ENCODE measurements around the gene RPRD1B. TPM values are rescaled to one million over a fixed set of nuclear protein-coding genes. Genes with fewer than 3 reads are reported as not detected.

RPRD1B gene
- total and polyA plus RNA-seq, 2 of the 13 experiments (the other 11 are each of a cell fraction or from before 2014, with no cell fraction given): 31.1 to 41.5 TPM

GRCh38 chr20:38033330-38034107, at the start of gene RPRD1B, which contains the start of gene TTI1 (continued):
- TF ChIP-seq, protein P1, sequence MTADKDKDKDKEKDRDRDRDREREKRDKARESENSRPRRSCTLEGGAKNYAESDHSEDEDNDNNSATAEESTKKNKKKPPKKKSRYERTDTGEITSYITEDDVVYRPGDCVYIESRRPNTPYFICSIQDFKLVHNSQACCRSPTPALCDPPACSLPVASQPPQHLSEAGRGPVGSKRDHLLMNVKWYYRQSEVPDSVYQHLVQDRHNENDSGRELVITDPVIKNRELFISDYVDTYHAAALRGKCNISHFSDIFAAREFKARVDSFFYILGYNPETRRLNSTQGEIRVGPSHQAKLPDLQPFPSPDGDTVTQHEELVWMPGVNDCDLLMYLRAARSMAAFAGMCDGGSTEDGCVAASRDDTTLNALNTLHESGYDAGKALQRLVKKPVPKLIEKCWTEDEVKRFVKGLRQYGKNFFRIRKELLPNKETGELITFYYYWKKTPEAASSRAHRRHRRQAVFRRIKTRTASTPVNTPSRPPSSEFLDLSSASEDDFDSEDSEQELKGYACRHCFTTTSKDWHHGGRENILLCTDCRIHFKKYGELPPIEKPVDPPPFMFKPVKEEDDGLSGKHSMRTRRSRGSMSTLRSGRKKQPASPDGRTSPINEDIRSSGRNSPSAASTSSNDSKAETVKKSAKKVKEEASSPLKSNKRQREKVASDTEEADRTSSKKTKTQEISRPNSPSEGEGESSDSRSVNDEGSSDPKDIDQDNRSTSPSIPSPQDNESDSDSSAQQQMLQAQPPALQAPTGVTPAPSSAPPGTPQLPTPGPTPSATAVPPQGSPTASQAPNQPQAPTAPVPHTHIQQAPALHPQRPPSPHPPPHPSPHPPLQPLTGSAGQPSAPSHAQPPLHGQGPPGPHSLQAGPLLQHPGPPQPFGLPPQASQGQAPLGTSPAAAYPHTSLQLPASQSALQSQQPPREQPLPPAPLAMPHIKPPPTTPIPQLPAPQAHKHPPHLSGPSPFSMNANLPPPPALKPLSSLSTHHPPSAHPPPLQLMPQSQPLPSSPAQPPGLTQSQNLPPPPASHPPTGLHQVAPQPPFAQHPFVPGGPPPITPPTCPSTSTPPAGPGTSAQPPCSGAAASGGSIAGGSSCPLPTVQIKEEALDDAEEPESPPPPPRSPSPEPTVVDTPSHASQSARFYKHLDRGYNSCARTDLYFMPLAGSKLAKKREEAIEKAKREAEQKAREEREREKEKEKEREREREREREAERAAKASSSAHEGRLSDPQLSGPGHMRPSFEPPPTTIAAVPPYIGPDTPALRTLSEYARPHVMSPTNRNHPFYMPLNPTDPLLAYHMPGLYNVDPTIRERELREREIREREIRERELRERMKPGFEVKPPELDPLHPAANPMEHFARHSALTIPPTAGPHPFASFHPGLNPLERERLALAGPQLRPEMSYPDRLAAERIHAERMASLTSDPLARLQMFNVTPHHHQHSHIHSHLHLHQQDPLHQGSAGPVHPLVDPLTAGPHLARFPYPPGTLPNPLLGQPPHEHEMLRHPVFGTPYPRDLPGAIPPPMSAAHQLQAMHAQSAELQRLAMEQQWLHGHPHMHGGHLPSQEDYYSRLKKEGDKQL (CRISPR knock-in tag; IDR thresholded peaks at IDR 0.05; ENCODE audit: low read depth): no peak; the same call in 1 of the 2 replicates
- TF ChIP-seq, protein P2, sequence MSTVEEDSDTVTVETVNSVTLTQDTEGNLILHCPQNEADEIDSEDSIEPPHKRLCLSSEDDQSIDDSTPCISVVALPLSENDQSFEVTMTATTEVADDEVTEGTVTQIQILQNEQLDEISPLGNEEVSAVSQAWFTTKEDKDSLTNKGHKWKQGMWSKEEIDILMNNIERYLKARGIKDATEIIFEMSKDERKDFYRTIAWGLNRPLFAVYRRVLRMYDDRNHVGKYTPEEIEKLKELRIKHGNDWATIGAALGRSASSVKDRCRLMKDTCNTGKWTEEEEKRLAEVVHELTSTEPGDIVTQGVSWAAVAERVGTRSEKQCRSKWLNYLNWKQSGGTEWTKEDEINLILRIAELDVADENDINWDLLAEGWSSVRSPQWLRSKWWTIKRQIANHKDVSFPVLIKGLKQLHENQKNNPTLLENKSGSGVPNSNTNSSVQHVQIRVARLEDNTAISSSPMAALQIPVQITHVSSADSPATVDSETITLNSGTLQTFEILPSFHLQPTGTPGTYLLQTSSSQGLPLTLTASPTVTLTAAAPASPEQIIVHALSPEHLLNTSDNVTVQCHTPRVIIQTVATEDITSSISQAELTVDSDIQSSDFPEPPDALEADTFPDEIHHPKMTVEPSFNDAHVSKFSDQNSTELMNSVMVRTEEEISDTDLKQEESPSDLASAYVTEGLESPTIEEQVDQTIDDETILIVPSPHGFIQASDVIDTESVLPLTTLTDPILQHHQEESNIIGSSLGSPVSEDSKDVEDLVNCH (CRISPR knock-in tag; IDR thresholded peaks at IDR 0.05): peak; percentile 90; the same call in 1 of the 2 replicates
- peak; percentile 32; the same call in 1 of the 2 replicates for TF ChIP-seq GZF1 (CRISPR knock-in tag; IDR thresholded peaks at IDR 0.05)
- TF ChIP-seq ZNF362 (CRISPR knock-in tag; IDR thresholded peaks at IDR 0.05; ENCODE audit: borderline replicate concordance): peak; percentile 62; the same call in 1 of the 2 replicates
- TF ChIP-seq HBP1 (CRISPR knock-in tag; IDR thresholded peaks at IDR 0.05; ENCODE audit: low read depth): peak; percentile 84; the same call in 1 of the 2 replicates
- TF ChIP-seq ZNF691 (CRISPR knock-in tag; IDR thresholded peaks at IDR 0.05; ENCODE audit: borderline replicate concordance, low read depth): peak; percentile 85
- peak; percentile 90 for TF ChIP-seq SNAPC2 (CRISPR knock-in tag; IDR thresholded peaks at IDR 0.05)
- TF ChIP-seq JUNB (CRISPR knock-in tag; IDR thresholded peaks at IDR 0.05; ENCODE audit: borderline replicate concordance): no peak
- TF ChIP-seq, protein P3, sequence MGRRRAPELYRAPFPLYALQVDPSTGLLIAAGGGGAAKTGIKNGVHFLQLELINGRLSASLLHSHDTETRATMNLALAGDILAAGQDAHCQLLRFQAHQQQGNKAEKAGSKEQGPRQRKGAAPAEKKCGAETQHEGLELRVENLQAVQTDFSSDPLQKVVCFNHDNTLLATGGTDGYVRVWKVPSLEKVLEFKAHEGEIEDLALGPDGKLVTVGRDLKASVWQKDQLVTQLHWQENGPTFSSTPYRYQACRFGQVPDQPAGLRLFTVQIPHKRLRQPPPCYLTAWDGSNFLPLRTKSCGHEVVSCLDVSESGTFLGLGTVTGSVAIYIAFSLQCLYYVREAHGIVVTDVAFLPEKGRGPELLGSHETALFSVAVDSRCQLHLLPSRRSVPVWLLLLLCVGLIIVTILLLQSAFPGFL (CRISPR knock-in tag; IDR thresholded peaks at IDR 0.05): no peak
- TF ChIP-seq BATF2 (CRISPR knock-in tag; IDR thresholded peaks at IDR 0.05): peak; percentile 49
